A549 treated with CpdA at 1 μM for 4 hours (cell line): Measurements from ENCODE around the gene C17orf67. TPM values are rescaled to one million over a fixed set of nuclear protein-coding genes. Genes with fewer than 3 reads are reported as not detected.

Source experiments
- total RNA-seq: library from RNA; stranded (reverse); fragments of 200-300 nt; extraction: Qiagen RNA extraction; gene quantifications from 5 replicates; pipeline ENCODE4 v1.2.3, GENCODE V29; 2022; ENCODE audit warnings: low read depth

Gene C17orf67
- total RNA-seq, result 1.7 to 2.6 TPM (median 2.4 TPM) in 5 replicates

GRCh38 chr17:56833809-56834379 lies at the start of gene C17orf67, which contains the start of gene DGKE:
Gene C17orf67, minus strand, starts transcription at chr17:56833920. Its CDS starts 18,110 bp downstream, at chr17:56815810.
Gene DGKE, plus strand, starts transcription at chr17:56834151. Its CDS starts 645 bp downstream, at chr17:56834796.

Other genes starting within 250 kb of the C17orf67 start
- gene NOG, start 240.2 kb downstream of the C17orf67 start, total RNA-seq, result 0.58 to 1.3 TPM (median 1.1 TPM) in 5 replicates
- gene DGKE, start 231 bp upstream of the C17orf67 start, total RNA-seq, result 3.3 to 4.6 TPM (median 4.2 TPM) in 5 replicates
- 59.7 to 77.3 TPM (median 65.5 TPM) in 5 replicates for gene TRIM25, start 80.1 kb upstream of the C17orf67 start, total RNA-seq
- 17.5 to 22.7 TPM (median 17.8 TPM) in 5 replicates for gene COIL, start 127.1 kb upstream of the C17orf67 start, total RNA-seq
- gene SCPEP1, start 144.2 kb upstream of the C17orf67 start, total RNA-seq, result 40.1 to 48.3 TPM (median 43.0 TPM) in 5 replicates